ENCODE results near the gene FANCL.
A peak's percentile ranks its signal among the peaks of the same experiment; 100 is the strongest.
"Not testable (repeated sequence)": the region's sequence is repeated elsewhere in the genome, so short reads cannot be mapped to it uniquely, and the experiment has no call there.

FANCL gene

GRCh38 chr2:58155160-58155778 is 85.9 kb downstream of the FANCL start:
- no peak overlapping the region for H3K27ac ChIP-seq
- no peak for DNase-seq (ENCODE audit: low read depth, low spot score)

GRCh38 chr2:58146707-58147106 is 94.4 kb downstream of the FANCL start:
- H3K27ac ChIP-seq: peak overlapping the region; percentile 39
- no peak for DNase-seq (ENCODE audit: low read depth, low spot score)

DNA sequence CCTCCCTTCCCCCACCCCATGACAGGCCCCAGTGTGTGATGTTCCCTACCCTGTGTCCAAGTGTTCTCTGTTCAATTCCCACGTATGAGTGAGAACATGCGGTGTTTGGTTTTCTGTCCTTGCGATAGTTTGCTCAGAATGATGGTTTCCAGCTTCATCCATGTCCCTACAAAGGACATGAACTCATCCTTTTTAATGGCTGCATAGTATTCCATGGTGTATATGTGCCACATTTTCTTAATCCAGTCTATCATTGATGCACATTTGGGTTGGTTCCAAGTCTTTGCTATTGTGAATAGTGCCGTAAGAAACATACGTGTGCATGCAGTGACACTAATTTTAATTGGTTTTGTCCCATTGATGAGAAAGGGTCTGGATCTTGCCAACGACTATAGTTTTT is 95.4 kb downstream of the FANCL start:
- DNase-seq (ENCODE audit: low read depth, low spot score); H3K27ac ChIP-seq: not testable (repeated sequence)

DNA sequence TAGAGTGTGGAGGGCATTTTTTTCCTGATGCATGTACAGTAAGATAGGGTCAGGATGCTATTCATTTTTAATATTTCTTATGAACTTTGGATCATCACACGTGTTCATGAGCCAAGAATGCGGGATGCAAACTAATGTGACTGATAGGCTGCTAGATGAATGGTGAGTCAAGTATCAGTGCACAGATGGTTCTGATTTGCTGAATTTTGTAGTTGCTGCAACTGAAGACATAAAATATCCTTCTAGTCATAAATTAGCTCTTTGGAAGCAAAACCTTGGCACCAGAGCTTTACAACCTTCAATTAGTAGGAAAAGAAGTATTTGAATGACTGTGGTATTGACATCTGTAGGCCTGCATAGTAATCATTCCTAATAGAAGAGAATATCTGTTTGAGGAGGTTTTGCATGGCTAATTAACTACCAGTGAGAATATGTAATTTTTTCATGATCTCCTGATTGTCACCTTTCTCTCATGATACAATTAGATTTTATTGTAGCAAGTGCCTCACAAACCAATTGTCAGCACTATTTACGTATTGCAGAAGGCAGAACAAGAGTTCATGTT is 100.5 kb downstream of the FANCL start:
- DNase-seq (ENCODE audit: low read depth, low spot score): no peak
- H3K27ac ChIP-seq: no peak overlapping the region

GRCh38 chr2:58138396-58139030 is 102.6 kb downstream of the FANCL start:
- DNase-seq (ENCODE audit: low read depth, low spot score): no peak
- no peak overlapping the region for H3K27ac ChIP-seq

DNA sequence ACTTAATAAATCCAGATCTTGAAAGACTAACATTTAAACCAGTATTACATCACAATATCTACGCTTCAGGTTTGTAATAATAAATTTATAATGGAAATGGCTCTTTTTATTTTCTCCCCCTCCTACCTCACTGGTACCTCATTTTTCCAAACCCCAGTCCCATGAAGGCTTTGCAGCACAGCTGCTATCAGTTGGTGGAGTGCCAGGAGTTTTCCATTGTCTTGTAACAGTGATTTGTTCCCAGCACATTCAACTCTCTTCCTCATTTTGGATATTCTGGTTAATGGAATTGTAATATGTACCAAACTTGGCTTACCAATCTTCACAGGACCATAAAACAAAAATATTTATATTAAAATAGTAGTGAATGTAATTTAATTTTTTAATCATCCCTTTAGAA is 103.3 kb downstream of the FANCL start:
- no peak for DNase-seq (ENCODE audit: low read depth, low spot score)
- H3K27ac ChIP-seq: no peak overlapping the region

GRCh38 chr2:58137221-58137620 is 103.9 kb downstream of the FANCL start:
- DNase-seq (ENCODE audit: low read depth, low spot score): no peak
- H3K27ac ChIP-seq: no peak overlapping the region

DNA sequence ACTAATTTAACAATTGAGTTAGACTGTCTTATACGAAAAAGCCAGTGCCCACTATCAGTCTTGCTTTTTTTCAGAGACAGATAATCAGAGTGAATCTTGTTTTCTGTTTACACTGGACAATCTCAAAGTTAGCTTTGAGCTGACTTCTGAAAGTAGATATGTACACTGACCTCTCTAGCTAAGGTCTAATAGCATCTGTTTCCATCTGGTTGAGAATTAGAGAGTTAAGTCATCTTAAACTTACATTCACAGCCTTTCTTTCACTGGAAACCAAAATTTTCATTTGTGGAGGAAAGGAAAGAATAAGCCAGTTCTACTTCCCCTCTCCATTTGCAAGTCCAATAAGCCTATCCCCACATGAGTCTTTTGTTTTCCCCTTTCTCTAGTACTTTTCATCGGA is 105.3 kb downstream of the FANCL start:
- DNase-seq (ENCODE audit: low read depth, low spot score): no peak
- no peak overlapping the region for H3K27ac ChIP-seq

DNA sequence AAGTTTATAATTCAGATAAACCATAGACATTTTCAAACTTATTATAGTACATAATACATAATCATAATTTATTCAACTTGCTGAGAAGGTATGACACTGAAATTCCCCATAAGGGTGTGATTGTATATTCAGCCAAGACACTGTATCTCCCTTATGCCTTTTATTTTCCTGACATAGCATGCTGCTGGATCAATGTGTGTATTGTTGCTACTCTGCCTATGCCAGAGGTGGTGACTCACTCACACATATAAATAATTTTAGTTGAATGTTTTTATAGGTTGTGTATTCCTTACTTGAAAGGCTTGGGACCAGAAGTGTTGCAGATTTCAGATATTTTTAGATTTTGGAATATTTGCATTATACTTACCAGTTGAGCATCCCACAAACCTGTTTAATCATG is 107.7 kb downstream of the FANCL start:
- DNase-seq (ENCODE audit: low read depth, low spot score): no peak
- H3K27ac ChIP-seq: no peak overlapping the region

- peak overlapping the region; percentile 36 for H3K27ac ChIP-seq
These were observed 109.7 kb downstream of the FANCL start for GRCh38 chr2:58131191-58132011.

GRCh38 chr2:58130238-58130637 is 110.9 kb downstream of the FANCL start:
- H3K27ac ChIP-seq: no peak overlapping the region
- no peak for DNase-seq (ENCODE audit: low read depth, low spot score)

More at GRCh38 chr2:58131191-58132011, 109.7 kb downstream of the FANCL start:
- DNase-seq (ENCODE audit: low read depth, low spot score): no peak

DNA sequence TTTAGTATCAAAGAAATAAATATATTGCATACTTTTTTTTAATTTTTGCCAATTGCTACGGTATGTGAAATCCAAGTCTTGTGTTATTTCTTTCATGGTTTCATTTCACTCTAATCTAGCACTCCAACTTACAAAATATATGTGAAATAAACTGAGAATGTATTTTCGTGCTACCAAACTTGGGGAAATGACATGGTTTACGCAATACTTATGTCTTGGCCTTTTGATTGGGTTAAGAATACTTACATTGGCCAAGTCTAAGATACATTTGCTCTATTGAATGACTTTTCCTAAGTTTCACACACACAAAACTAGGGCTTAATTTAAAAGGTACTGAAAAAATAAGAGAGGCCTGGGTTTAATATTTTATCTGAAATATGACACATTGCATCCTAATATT is 114.0 kb downstream of the FANCL start:
- no peak overlapping the region for H3K27ac ChIP-seq
- no peak for DNase-seq (ENCODE audit: low read depth, low spot score)

- no peak overlapping the region for H3K27ac ChIP-seq
- no peak for DNase-seq (ENCODE audit: low read depth, low spot score)
These were observed 118.6 kb downstream of the FANCL start for GRCh38 chr2:58122540-58122939.

GRCh38 chr2:58122040-58122439 is 119.1 kb downstream of the FANCL start:
- no peak overlapping the region for H3K27ac ChIP-seq
- no peak for DNase-seq (ENCODE audit: low read depth, low spot score)

DNA sequence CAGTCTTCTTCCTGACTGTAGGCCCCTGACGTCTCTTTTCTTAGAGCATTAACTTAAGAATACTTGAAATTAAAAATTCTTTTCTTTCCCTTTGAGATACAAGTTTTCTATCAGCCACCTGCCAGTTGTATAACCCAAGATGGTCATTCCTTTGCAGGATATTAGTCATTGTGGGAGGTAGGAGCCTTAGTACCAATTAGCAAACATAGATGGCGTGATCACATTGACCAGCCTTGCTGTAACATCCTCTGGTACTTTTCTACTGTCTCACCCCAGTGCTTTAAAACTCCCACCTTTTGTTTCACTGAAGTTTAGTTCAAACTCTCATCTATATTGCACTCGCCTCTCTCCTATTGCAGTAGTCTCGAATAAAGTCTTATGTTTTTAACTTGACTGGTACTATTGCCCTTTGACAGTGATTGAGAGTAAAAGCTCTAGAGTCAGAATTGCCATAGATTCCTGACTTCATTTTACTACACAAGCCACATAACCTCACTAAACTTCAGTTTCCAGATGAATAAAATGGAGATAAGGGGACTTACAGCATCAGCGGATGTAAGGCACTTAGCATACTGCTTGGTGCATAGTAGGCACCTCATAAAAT is 120.4 kb downstream of the FANCL start:
- DNase-seq (ENCODE audit: low read depth, low spot score): no peak

GRCh38 chr2:58113563-58113962 is 127.6 kb downstream of the FANCL start:
- DNase-seq (ENCODE audit: low read depth, low spot score): not testable (repeated sequence)
- H3K27ac ChIP-seq: peak overlapping the region; percentile 98

More for the DNA sequence above, 120.4 kb downstream of the FANCL start:
- peak overlapping the region; percentile 18 for H3K27ac ChIP-seq

GRCh38 chr2:58110765-58111164 is 130.4 kb downstream of the FANCL start:
- H3K27ac ChIP-seq: peak overlapping the region; percentile 98
- no peak for DNase-seq (ENCODE audit: low read depth, low spot score)

- no peak for DNase-seq (ENCODE audit: low read depth, low spot score)
- peak overlapping the region; percentile 98 for H3K27ac ChIP-seq
These were observed 131.6 kb downstream of the FANCL start for GRCh38 chr2:58109481-58109880.

Data from epithelial cell of prostate (primary cell).